Measurements from ENCODE around the gene ARPC4. TPM values are rescaled to one million over a fixed set of nuclear protein-coding genes. Genes with fewer than 3 reads are reported as not detected.
"Not testable (repeated sequence)": the region's sequence is repeated elsewhere in the genome, so short reads cannot be mapped to it uniquely, and the experiment has no call there.

The ARPC4 gene
- total and polyA plus RNA-seq, 9 donors, result 74.9 to 107 (median 88.2) TPM

DNA sequence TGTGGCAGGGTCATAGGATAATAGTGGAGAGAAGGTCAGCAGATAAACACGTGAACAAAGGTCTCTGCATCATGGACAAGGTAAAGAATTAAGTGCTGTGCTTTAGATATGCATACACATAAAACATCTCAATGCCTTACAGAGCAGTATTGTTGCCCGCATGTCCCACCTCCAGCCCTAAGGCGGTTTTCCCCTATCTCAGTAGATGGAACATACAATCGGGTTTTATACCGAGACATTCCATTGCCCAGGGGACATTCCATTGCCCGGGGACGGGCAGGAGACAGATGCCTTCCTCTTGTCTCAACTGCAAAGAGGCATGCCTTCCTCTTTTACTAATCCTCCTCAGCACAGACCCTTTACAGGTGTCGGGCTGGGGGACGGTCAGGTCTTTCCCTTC, 55.0 kb downstream of the ARPC4 start:
- H3K36me3 ChIP-seq (ENCODE audit: control insufficient read depth, insufficient read depth, low read length); H3K9me3 ChIP-seq (replicated peaks; ENCODE audit: control insufficient read depth, low read depth, low read length); DNase-seq; H3K4me1 ChIP-seq (ENCODE audit: control insufficient read depth, insufficient read depth, low read length); H3K4me3 ChIP-seq (ENCODE audit: low read length); H3K27ac ChIP-seq (ENCODE audit: low read length); H3K27me3 ChIP-seq (ENCODE audit: control insufficient read depth, insufficient read depth, low read length): not testable (repeated sequence)
- WGBS (ENCODE audit: insufficient coverage), result no CpG with 5 or more reads among the region's 9 CpGs

DNA sequence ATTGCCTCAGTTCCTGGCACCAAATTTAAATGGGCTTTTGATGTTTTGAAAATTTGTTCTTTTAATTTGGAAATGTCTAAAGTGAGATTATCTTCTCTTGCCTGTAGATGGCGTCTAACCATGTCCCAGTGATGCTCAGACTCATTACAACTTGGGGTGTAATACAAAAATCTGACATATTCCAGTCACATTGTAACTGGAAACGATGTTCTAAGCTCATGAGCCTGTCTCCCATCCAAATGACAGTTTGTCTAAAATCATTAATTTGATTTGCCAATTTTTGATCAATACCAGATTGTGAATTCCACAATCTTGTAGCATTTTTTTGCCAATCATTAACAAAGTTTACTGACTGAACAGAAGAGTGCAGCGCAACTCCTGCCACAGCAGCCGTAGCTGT, 56.0 kb downstream of the ARPC4 start:
- not testable (repeated sequence) for H3K27ac ChIP-seq (ENCODE audit: low read length); H3K36me3 ChIP-seq (ENCODE audit: control insufficient read depth, insufficient read depth, low read length); H3K27me3 ChIP-seq (ENCODE audit: control insufficient read depth, insufficient read depth, low read length); H3K9me3 ChIP-seq (replicated peaks; ENCODE audit: control insufficient read depth, low read depth, low read length); H3K4me3 ChIP-seq (ENCODE audit: low read length); H3K4me1 ChIP-seq (ENCODE audit: control insufficient read depth, insufficient read depth, low read length)
- DNase-seq, result peak; percentile 33
- WGBS (ENCODE audit: insufficient coverage), result no CpG with 5 or more reads among the region's 4 CpGs

DNA sequence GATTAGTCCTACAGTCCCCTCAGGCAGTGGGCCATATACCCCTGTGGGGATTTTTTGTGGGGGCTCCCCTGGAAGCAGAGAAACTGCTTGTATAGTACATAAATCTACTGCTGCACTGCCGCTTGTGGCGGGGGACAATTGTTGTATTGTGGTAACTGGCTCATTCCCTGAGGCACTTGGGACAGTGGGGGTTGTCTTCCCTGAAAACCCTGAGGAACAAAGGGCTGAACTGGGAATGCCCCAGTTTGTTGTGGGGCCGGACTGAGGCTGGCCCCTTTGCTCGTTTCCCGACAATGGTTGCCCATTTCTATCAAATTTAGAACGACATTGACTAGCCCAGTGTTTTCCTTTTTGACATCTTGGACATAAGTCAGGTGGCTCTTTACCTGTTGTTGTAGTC, 58.5 kb downstream of the ARPC4 start:
- H3K4me3 ChIP-seq (ENCODE audit: low read length); H3K9me3 ChIP-seq (replicated peaks; ENCODE audit: control insufficient read depth, low read depth, low read length); H3K27ac ChIP-seq (ENCODE audit: low read length); H3K4me1 ChIP-seq (ENCODE audit: control insufficient read depth, insufficient read depth, low read length); DNase-seq; H3K36me3 ChIP-seq (ENCODE audit: control insufficient read depth, insufficient read depth, low read length); H3K27me3 ChIP-seq (ENCODE audit: control insufficient read depth, insufficient read depth, low read length): not testable (repeated sequence)
- 83% methylated on average over 1 of the region's 6 CpGs for WGBS (ENCODE audit: insufficient coverage)

DNA sequence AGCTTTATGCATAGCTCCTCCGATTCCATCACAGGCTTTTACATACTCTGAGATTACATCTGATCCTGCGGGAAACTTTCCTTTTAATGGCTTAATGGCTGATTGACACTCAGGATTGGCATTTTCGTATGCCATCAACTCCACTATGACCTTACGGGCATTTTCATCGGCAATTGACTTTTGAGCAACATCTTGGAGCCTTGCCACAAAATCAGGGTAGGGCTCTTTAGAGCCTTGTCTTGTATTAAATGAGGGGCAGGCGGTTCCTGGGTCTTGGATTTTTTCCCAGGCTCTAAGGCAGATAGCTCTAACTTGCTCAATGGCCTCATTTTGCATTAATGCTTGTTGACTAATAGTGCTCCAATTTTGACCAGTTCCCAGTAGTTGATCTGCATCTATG, 59.0 kb downstream of the ARPC4 start:
- H3K36me3 ChIP-seq (ENCODE audit: control insufficient read depth, insufficient read depth, low read length); H3K4me1 ChIP-seq (ENCODE audit: control insufficient read depth, insufficient read depth, low read length); H3K27ac ChIP-seq (ENCODE audit: low read length); H3K27me3 ChIP-seq (ENCODE audit: control insufficient read depth, insufficient read depth, low read length); DNase-seq; H3K9me3 ChIP-seq (replicated peaks; ENCODE audit: control insufficient read depth, low read depth, low read length); H3K4me3 ChIP-seq (ENCODE audit: low read length): not testable (repeated sequence)
- WGBS (ENCODE audit: insufficient coverage), result 94% methylated on average over 3 of the region's 6 CpGs

DNA sequence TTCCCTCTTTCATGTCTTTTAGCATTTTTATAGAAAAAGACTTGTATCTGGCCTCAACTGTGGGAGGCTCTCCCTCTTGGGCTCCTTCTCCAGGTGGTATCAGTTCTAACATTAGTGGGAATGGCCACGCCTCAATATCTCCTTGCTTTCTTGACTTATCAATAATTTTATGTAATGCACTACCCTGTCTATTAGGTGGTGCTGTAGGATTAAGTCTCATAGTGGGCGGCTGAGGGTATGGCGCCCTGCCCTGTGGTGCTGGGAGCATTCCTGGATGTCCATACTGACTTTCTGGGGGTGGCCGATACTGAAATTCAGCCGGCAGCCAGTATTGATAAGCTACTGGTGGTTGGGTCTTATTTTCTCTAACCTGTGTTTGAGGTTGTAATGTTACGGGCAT, 59.6 kb downstream of the ARPC4 start:
- H3K4me1 ChIP-seq (ENCODE audit: control insufficient read depth, insufficient read depth, low read length), result no peaks in the 10 kb centered on the region
- no peak overlapping the region for H3K27ac ChIP-seq (ENCODE audit: low read length)
- WGBS (ENCODE audit: insufficient coverage), result no CpG with 5 or more reads among the region's 6 CpGs
- no peaks in the 10 kb centered on the region for H3K9me3 ChIP-seq (replicated peaks; ENCODE audit: control insufficient read depth, low read depth, low read length)
- DNase-seq, result no peak
- H3K27me3 ChIP-seq (ENCODE audit: control insufficient read depth, insufficient read depth, low read length), result no peaks in the 10 kb centered on the region
- H3K4me3 ChIP-seq (ENCODE audit: low read length), result no peak overlapping the region
- no peaks in the 10 kb centered on the region for H3K36me3 ChIP-seq (ENCODE audit: control insufficient read depth, insufficient read depth, low read length)

DNA sequence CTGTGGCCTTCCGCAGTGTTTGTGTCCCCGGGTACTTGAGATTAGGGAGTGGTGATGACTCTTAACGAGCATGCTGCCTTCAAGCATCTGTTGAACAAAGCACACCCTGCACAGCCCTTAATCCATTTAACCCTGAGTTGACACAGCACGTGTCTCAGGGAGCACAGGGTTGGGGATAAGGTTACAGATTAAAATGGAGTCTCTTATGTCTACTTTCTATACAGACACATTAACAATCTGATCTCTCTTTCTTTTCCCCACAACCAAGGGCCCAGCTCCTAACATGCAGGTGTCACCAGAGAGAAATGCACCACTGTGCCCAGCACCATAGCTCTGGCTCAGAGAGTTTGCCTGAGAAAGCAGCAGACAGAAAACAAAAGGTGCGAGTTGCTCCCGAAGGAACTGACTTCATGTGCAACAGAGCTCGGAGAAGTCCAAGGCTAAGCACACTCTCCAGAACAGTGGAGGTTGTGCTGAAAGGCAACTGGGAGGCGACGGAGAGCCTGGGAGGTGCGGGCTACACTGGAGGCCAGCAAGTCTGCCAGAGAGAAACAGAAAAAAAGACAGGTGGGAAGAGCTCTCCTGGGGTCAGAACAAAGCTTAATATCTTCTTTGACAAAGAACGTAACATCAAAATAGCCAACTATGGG, 61.5 kb downstream of the ARPC4 start:
- not testable (repeated sequence) for H3K27me3 ChIP-seq (ENCODE audit: control insufficient read depth, insufficient read depth, low read length); H3K27ac ChIP-seq (ENCODE audit: low read length); H3K36me3 ChIP-seq (ENCODE audit: control insufficient read depth, insufficient read depth, low read length); H3K4me3 ChIP-seq (ENCODE audit: low read length); H3K9me3 ChIP-seq (replicated peaks; ENCODE audit: control insufficient read depth, low read depth, low read length); H3K4me1 ChIP-seq (ENCODE audit: control insufficient read depth, insufficient read depth, low read length); DNase-seq
- WGBS (ENCODE audit: insufficient coverage), result 37% methylated on average over 3 of the region's 11 CpGs

DNA sequence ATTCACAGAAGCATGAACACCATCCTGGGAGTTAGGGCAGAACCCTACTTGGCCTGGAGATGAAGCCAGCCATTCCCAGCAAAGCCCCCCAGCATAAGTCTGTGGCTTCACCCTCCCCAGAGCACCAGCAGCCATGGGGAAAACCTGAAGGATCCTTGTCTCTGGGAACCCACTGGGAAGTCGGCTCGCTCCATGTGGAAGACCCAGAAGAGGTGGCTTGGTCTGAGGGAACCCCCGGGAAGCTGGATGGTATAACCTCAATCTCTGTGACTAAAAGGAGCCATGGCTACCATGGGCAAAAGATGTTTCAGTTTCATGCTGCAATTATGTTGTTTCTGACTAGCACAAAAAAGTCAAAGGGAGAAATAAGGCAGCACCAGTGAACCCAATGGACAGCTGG, 62.7 kb downstream of the ARPC4 start:
- H3K27ac ChIP-seq (ENCODE audit: low read length), result no peak overlapping the region
- DNase-seq, result no peak
- no peaks in the 10 kb centered on the region for H3K36me3 ChIP-seq (ENCODE audit: control insufficient read depth, insufficient read depth, low read length)
- no peaks in the 10 kb centered on the region for H3K4me1 ChIP-seq (ENCODE audit: control insufficient read depth, insufficient read depth, low read length)
- H3K9me3 ChIP-seq (replicated peaks; ENCODE audit: control insufficient read depth, low read depth, low read length), result no peaks in the 10 kb centered on the region
- WGBS (ENCODE audit: insufficient coverage), result 100% methylated on average over 3 of the region's 3 CpGs
- H3K4me3 ChIP-seq (ENCODE audit: low read length), result no peak overlapping the region
- H3K27me3 ChIP-seq (ENCODE audit: control insufficient read depth, insufficient read depth, low read length), result no peaks in the 10 kb centered on the region

Other genes starting within 250 kb of the ARPC4 start
- under 0.01 TPM for gene LHFPL4, start 239.3 kb upstream of the ARPC4 start, total RNA-seq
- gene LHFPL4, start 239.3 kb upstream of the ARPC4 start, polyA plus RNA-seq (ENCODE audit: insufficient read depth in 1 of 8, insufficient read length in 8 of 8, low replicate concordance in 1 of 8), result under 1 TPM in 4 of 8 donors, not detected in 4; 0.03 to 0.19 (median 0.09) TPM
- gene MTMR14, start 143.6 kb upstream of the ARPC4 start, total RNA-seq, result 20.3 TPM
- gene MTMR14, start 143.6 kb upstream of the ARPC4 start, polyA plus RNA-seq (ENCODE audit: insufficient read depth in 1 of 8, insufficient read length in 8 of 8, low replicate concordance in 1 of 8), result 10 to 100 TPM; 16.5 to 21.0 (median 18.9) TPM
- gene CPNE9, start 89.2 kb upstream of the ARPC4 start, total RNA-seq, result 0.09 TPM
- under 1 TPM in 2 of 8 donors, not detected in 6; 0.06 to 0.14 TPM for gene CPNE9, start 89.2 kb upstream of the ARPC4 start, polyA plus RNA-seq (ENCODE audit: insufficient read depth in 1 of 8, insufficient read length in 8 of 8, low replicate concordance in 1 of 8)
- 11.8 TPM for gene BRPF1, start 61.3 kb upstream of the ARPC4 start, total RNA-seq
- 10 to 100 TPM; 11.6 to 17.1 (median 13.9) TPM for gene BRPF1, start 61.3 kb upstream of the ARPC4 start, polyA plus RNA-seq (ENCODE audit: insufficient read depth in 1 of 8, insufficient read length in 8 of 8, low replicate concordance in 1 of 8)
- gene OGG1, start 43.1 kb upstream of the ARPC4 start, total RNA-seq, result 21.4 TPM
- 10 to 100 TPM; 24.0 to 38.6 (median 30.0) TPM for gene OGG1, start 43.1 kb upstream of the ARPC4 start, polyA plus RNA-seq (ENCODE audit: insufficient read depth in 1 of 8, insufficient read length in 8 of 8, low replicate concordance in 1 of 8)
- gene CAMK1, start 23.1 kb upstream of the ARPC4 start, total RNA-seq, result 19.8 TPM
- 10 to 100 TPM; 12.3 to 22.0 (median 16.6) TPM for gene CAMK1, start 23.1 kb upstream of the ARPC4 start, polyA plus RNA-seq (ENCODE audit: insufficient read depth in 1 of 8, insufficient read length in 8 of 8, low replicate concordance in 1 of 8)
- gene TADA3, start 609 bp upstream of the ARPC4 start, total RNA-seq, result 41.3 TPM
- 10 to 100 TPM; 54.4 to 64.2 (median 59.9) TPM for gene TADA3, start 609 bp upstream of the ARPC4 start, polyA plus RNA-seq (ENCODE audit: insufficient read depth in 1 of 8, insufficient read length in 8 of 8, low replicate concordance in 1 of 8)
- gene TTLL3, start 17.2 kb downstream of the ARPC4 start, total RNA-seq, result 21.4 TPM
- 10 to 100 TPM; 12.6 to 35.7 (median 27.1) TPM for gene TTLL3, start 17.2 kb downstream of the ARPC4 start, polyA plus RNA-seq (ENCODE audit: insufficient read depth in 1 of 8, insufficient read length in 8 of 8, low replicate concordance in 1 of 8)
- gene RPUSD3, start 50.9 kb downstream of the ARPC4 start, total RNA-seq, result 23.9 TPM
- 10 to 100 TPM; 18.6 to 32.7 (median 25.6) TPM for gene RPUSD3, start 50.9 kb downstream of the ARPC4 start, polyA plus RNA-seq (ENCODE audit: insufficient read depth in 1 of 8, insufficient read length in 8 of 8, low replicate concordance in 1 of 8)
- gene CIDEC, start 87.2 kb downstream of the ARPC4 start, total RNA-seq, result 0.13 TPM
- gene CIDEC, start 87.2 kb downstream of the ARPC4 start, polyA plus RNA-seq (ENCODE audit: insufficient read depth in 1 of 8, insufficient read length in 8 of 8, low replicate concordance in 1 of 8), result 1 to 10 TPM in 2 of 8 donors, under 1 TPM in 6; 0.16 to 4.1 (median 0.36) TPM
- gene JAGN1, start 97.5 kb downstream of the ARPC4 start, total RNA-seq, result 19.7 TPM
- gene JAGN1, start 97.5 kb downstream of the ARPC4 start, polyA plus RNA-seq (ENCODE audit: insufficient read depth in 1 of 8, insufficient read length in 8 of 8, low replicate concordance in 1 of 8), result 10 to 100 TPM; 25.0 to 33.3 (median 30.6) TPM
- gene IL17RE, start 109.8 kb downstream of the ARPC4 start, total RNA-seq, result 1.0 TPM
- gene IL17RE, start 109.8 kb downstream of the ARPC4 start, polyA plus RNA-seq (ENCODE audit: insufficient read depth in 1 of 8, insufficient read length in 8 of 8, low replicate concordance in 1 of 8), result 1 to 10 TPM; 1.2 to 6.5 (median 3.1) TPM
- gene IL17RC, start 124.0 kb downstream of the ARPC4 start, total RNA-seq, result 17.3 TPM
- gene IL17RC, start 124.0 kb downstream of the ARPC4 start, polyA plus RNA-seq (ENCODE audit: insufficient read depth in 1 of 8, insufficient read length in 8 of 8, low replicate concordance in 1 of 8), result 10 to 100 TPM; 18.7 to 26.9 (median 21.4) TPM
- 42.4 TPM for gene CRELD1, start 140.8 kb downstream of the ARPC4 start, total RNA-seq
- 10 to 100 TPM; 22.5 to 41.4 (median 29.9) TPM for gene CRELD1, start 140.8 kb downstream of the ARPC4 start, polyA plus RNA-seq (ENCODE audit: insufficient read depth in 1 of 8, insufficient read length in 8 of 8, low replicate concordance in 1 of 8)
- gene PRRT3, start 159.3 kb downstream of the ARPC4 start, total RNA-seq, result 0.75 TPM
- 1 to 10 TPM; 1.2 to 2.5 (median 1.9) TPM for gene PRRT3, start 159.3 kb downstream of the ARPC4 start, polyA plus RNA-seq (ENCODE audit: insufficient read depth in 1 of 8, insufficient read length in 8 of 8, low replicate concordance in 1 of 8)
- 34.7 TPM for gene EMC3, start 193.8 kb downstream of the ARPC4 start, total RNA-seq
- 10 to 100 TPM; 37.4 to 45.7 (median 40.7) TPM for gene EMC3, start 193.8 kb downstream of the ARPC4 start, polyA plus RNA-seq (ENCODE audit: insufficient read depth in 1 of 8, insufficient read length in 8 of 8, low replicate concordance in 1 of 8)
- 8.2 TPM for gene FANCD2, start 233.4 kb downstream of the ARPC4 start, total RNA-seq
- gene FANCD2, start 233.4 kb downstream of the ARPC4 start, polyA plus RNA-seq (ENCODE audit: insufficient read depth in 1 of 8, insufficient read length in 8 of 8, low replicate concordance in 1 of 8), result 10 to 100 TPM in 4 of 8 donors, 1 to 10 TPM in 4; 6.5 to 11.5 (median 9.9) TPM

Data from muscle of leg (tissue), 11 donors.